Measurements from ENCODE around the gene GOLGB1.

The GOLGB1 gene

GRCh38 chr3:121736112-121736511 is 13.4 kb downstream of the GOLGB1 start:
- no peaks in the 10 kb centered on the region for H3K27me3 ChIP-seq (replicated peaks; ENCODE audit: insufficient read depth, low read length)
- H3K4me3 ChIP-seq (ENCODE audit: low read length): no peak overlapping the region
- TF ChIP-seq EZH2phosphoT487 (IDR thresholded peaks at IDR 0.05; ENCODE audit: low read length) (no peak), EZH2 (optimal IDR thresholded peaks at IDR 0.05; ENCODE audit: low read depth, low read length) (no peak), CTCF (IDR thresholded peaks at IDR 0.05; ENCODE audit: low read length) (no peak)
- no peaks in the 10 kb centered on the region for H3K9me3 ChIP-seq (replicated peaks; ENCODE audit: insufficient read depth, low read length)
- no peaks in the 10 kb centered on the region; the same call in 1 of the 2 replicates for H4K20me1 ChIP-seq (ENCODE audit: insufficient read depth, low read length)
- peaks cover 98% of the 10 kb centered on the region for H3K79me2 ChIP-seq (ENCODE audit: low read length)
- H3K4me1 ChIP-seq (ENCODE audit: low read length): no peaks in the 10 kb centered on the region
- H3K9me2 ChIP-seq (replicated peaks; ENCODE audit: insufficient read depth, low read length): no peaks in the 10 kb centered on the region
- no peaks in the 10 kb centered on the region for H3K36me3 ChIP-seq (replicated peaks; ENCODE audit: insufficient read depth, low read length)
- H3K9ac ChIP-seq (ENCODE audit: low read length): no peak overlapping the region
- no peak overlapping the region for H3K4me2 ChIP-seq (ENCODE audit: low read depth, low read length)
- no peak for DNase-seq
- H3F3A ChIP-seq (ENCODE audit: insufficient read depth, low read length): no peaks in the 10 kb centered on the region
- no peak overlapping the region for H2AFZ ChIP-seq (ENCODE audit: low read length)
- no peak overlapping the region for H3K27ac ChIP-seq (ENCODE audit: low read length)

- H3K27ac ChIP-seq (ENCODE audit: low read length): no peak overlapping the region
- no peak overlapping the region for H3K4me2 ChIP-seq (ENCODE audit: low read depth, low read length)
- no peaks in the 10 kb centered on the region for H3F3A ChIP-seq (ENCODE audit: insufficient read depth, low read length)
- H3K4me1 ChIP-seq (ENCODE audit: low read length): no peaks in the 10 kb centered on the region
- no peaks in the 10 kb centered on the region; the same call in 1 of the 2 replicates for H4K20me1 ChIP-seq (ENCODE audit: insufficient read depth, low read length)
- TF ChIP-seq EZH2phosphoT487 (IDR thresholded peaks at IDR 0.05; ENCODE audit: low read length): no peak
- no peak for TF ChIP-seq EZH2 (optimal IDR thresholded peaks at IDR 0.05; ENCODE audit: low read depth, low read length)
- H3K27me3 ChIP-seq (replicated peaks; ENCODE audit: insufficient read depth, low read length): no peaks in the 10 kb centered on the region
- no peak overlapping the region for H3K9ac ChIP-seq (ENCODE audit: low read length)
- H2AFZ ChIP-seq (ENCODE audit: low read length): no peak overlapping the region
- no peaks in the 10 kb centered on the region for H3K36me3 ChIP-seq (replicated peaks; ENCODE audit: insufficient read depth, low read length)
- H3K9me2 ChIP-seq (replicated peaks; ENCODE audit: insufficient read depth, low read length): no peaks in the 10 kb centered on the region
- no peaks in the 10 kb centered on the region for H3K9me3 ChIP-seq (replicated peaks; ENCODE audit: insufficient read depth, low read length)
- H3K4me3 ChIP-seq (ENCODE audit: low read length): no peak overlapping the region
- H3K79me2 ChIP-seq (ENCODE audit: low read length): peaks cover 98% of the 10 kb centered on the region
- no peak for DNase-seq
These were observed 14.4 kb downstream of the GOLGB1 start for GRCh38 chr3:121735047-121735696.

- Histone ChIP-seq H2AFZ (ENCODE audit: low read length) (no peak overlapping the region), H3K9me3 (replicated peaks; ENCODE audit: insufficient read depth, low read length) (no peaks in the 10 kb centered on the region), H3K27me3 (replicated peaks; ENCODE audit: insufficient read depth, low read length) (no peaks in the 10 kb centered on the region), H3K9me2 (replicated peaks; ENCODE audit: insufficient read depth, low read length) (no peaks in the 10 kb centered on the region), H3F3A (ENCODE audit: insufficient read depth, low read length) (no peaks in the 10 kb centered on the region), H3K79me2 (ENCODE audit: low read length) (peaks cover 63% of the 10 kb centered on the region), H3K27ac (ENCODE audit: low read length) (no peak overlapping the region), H3K4me1 (ENCODE audit: low read length) (no peaks in the 10 kb centered on the region), H4K20me1 (ENCODE audit: insufficient read depth, low read length) (no peaks in the 10 kb centered on the region), H3K9ac (ENCODE audit: low read length) (no peak overlapping the region), H3K4me3 (ENCODE audit: low read length) (no peak overlapping the region), H3K36me3 (replicated peaks; ENCODE audit: insufficient read depth, low read length) (peaks cover 7% of the 10 kb centered on the region; the same call in 1 of the 2 replicates), H3K4me2 (ENCODE audit: low read depth, low read length) (no peak overlapping the region)
- no peak for DNase-seq
- no peak for TF ChIP-seq EZH2phosphoT487 (IDR thresholded peaks at IDR 0.05; ENCODE audit: low read length)
- TF ChIP-seq EZH2 (optimal IDR thresholded peaks at IDR 0.05; ENCODE audit: low read depth, low read length): no peak
- no peak for TF ChIP-seq CTCF (IDR thresholded peaks at IDR 0.05; ENCODE audit: low read length)
These were observed 18.4 kb downstream of the GOLGB1 start for GRCh38 chr3:121730940-121731687.

Measured in MM.1S (cell line).